Urinary bladder (tissue), 4 donors: ENCODE measurements around the gene DMP1. TPM values are rescaled to one million over a fixed set of nuclear protein-coding genes. Genes with fewer than 3 reads are reported as not detected.
"Not testable (repeated sequence)": the region's sequence is repeated elsewhere in the genome, so short reads cannot be mapped to it uniquely, and the experiment has no call there.

ENCODE experiments used
- DNase-seq: peaks from one replicate; pipeline ENCODE4 v3.0.0-alpha.2; 2015; ENCODE audit errors: extremely low spot score
- H3K27ac ChIP-seq: one replicate; pipeline ENCODE4 v1.5.1; 2013; ENCODE audit warnings: low read depth, mild to moderate bottlenecking, moderate library complexity
- H3K36me3 ChIP-seq: one replicate; pipeline ENCODE4 v1.6.1; 2013; ENCODE audit warnings: mild to moderate bottlenecking, moderate library complexity; ENCODE audit not compliant: insufficient read depth
- H3K4me1 ChIP-seq: one replicate; pipeline ENCODE4 v1.6.1; 2013; ENCODE audit warnings: mild to moderate bottlenecking, moderate library complexity; ENCODE audit not compliant: insufficient read depth
- H3K4me3 ChIP-seq: one replicate; pipeline ENCODE4 v1.5.1; 2013; ENCODE audit warnings: low read depth, low read length
- WGBS: extraction: QIAGEN DNeasy Blood & Tissue Kit; methylation state at CpG from one replicate; pipeline ENCODE4 v1.1.7; 2013; 5-methylcytosine and 5-hydroxymethylcytosine counted together
- polyA plus RNA-seq: library from polyadenylated mRNA; stranded (reverse); fragments of 200-250 nt; gene quantifications from one replicate; pipeline ENCODE4 v1.2.3, GENCODE V29; 2013
- total RNA-seq: library from RNA; depleted of rRNA; stranded (reverse); fragments of >200 nt; gene quantifications from one replicate; pipeline ENCODE4 v1.2.3, GENCODE V29; 2014
- donor health status: healthy with polysubstance abuse.
- donor health status: healthy.

Gene DMP1
- total and polyA plus RNA-seq, 2 donors = not detected

DNA sequence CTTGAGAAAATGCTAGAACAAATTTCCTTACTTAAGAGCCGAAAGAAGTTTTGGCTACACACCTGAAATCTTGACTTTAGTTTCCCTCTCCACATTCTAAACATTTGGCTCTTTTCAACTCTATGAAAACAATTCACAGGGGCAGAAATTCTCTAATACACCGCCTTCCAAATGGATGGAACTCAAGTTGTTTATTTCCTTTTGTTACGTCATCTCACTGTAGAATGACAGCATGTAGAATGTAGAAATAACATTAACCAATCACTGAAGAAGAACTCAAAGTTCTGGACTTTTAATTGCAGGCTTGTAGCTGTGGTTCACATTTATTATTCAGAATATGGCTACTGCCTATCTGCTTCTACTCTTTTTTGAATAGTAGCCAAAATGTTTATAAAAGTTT lies 1.9 kb downstream of the DMP1 start:
- 88% methylated on average over 3 of the region's 3 CpGs for WGBS
- DNase-seq = no peak

GRCh38 chr4:87654487-87655044 lies 4.5 kb downstream of the DMP1 start:
- H3K36me3 ChIP-seq = no peaks in the 10 kb centered on the region
- H3K4me3 ChIP-seq = no peak overlapping the region
- no peaks in the 10 kb centered on the region for H3K4me1 ChIP-seq
- DNase-seq = no peak
- no peak overlapping the region for H3K27ac ChIP-seq
- 66% methylated on average over 1 of the region's 1 CpG for WGBS

More for the DNA sequence above, 1.9 kb downstream of the DMP1 start:
- Histone ChIP-seq H3K4me3 (no peak overlapping the region), H3K36me3 (no peaks in the 10 kb centered on the region), H3K27ac (no peak overlapping the region), H3K4me1 (no peaks in the 10 kb centered on the region)

DNA sequence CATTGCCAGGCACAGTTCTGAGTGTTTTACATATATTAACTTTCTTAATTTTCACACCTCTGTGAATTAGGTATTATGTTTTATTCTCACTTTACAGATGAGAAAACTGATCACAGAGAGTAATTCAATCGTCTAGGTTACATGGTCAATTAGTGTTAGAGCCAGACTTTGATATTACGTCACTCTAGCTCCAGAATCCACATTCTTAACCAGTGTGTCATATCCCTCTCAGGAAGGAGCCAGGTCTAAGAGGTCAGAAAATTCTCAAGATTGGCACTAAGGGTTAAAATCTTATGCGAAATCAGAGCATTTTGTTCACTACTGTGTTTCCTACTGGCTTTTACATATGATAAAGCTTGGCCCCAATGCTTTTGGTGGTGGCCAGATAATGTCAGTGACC lies 7.4 kb downstream of the DMP1 start:
- WGBS = 73% methylated on average over 3 of the region's 3 CpGs
- Histone ChIP-seq H3K36me3 (no peaks in the 10 kb centered on the region), H3K27ac (no peak overlapping the region), H3K4me1 (no peaks in the 10 kb centered on the region), H3K4me3 (no peak overlapping the region)
- DNase-seq = no peak

DNA sequence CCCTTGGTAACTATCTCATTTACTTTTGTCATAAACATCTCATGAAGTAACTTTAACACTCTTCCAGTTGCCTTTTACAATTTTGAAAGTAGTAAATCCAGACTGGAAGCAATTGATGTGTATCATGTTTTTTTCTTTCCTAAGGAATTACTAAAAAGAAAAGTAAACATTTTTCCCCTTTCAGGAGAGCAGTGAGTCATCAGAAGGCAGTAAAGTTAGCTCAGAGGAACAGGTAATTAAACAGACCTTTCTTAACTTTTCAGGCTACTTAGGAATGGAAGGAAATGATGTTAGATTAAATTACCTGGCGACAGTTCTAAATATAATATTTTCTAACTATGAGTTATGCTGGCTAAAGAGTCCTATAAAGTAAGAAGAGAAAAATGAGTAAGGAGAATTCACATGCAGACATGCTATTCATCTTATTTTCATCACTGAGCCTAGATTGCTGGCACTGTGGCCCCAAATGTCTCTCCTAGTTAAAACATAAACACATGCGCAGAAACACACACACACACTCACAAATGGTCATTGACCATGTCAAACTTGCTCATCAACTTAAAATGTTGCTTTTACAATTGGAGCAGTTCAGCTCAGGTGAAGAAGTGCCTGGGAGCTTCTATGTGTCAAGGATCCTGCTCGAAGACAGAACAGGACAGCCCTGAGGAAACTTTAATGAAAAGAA lies 9.3 kb downstream of the DMP1 start:
- no peaks in the 10 kb centered on the region for H3K4me1 ChIP-seq
- 69% methylated on average over 3 of the region's 3 CpGs for WGBS
- H3K27ac ChIP-seq = no peak overlapping the region
- no peak overlapping the region for H3K4me3 ChIP-seq
- no peaks in the 10 kb centered on the region for H3K36me3 ChIP-seq
- no peak for DNase-seq

DNA sequence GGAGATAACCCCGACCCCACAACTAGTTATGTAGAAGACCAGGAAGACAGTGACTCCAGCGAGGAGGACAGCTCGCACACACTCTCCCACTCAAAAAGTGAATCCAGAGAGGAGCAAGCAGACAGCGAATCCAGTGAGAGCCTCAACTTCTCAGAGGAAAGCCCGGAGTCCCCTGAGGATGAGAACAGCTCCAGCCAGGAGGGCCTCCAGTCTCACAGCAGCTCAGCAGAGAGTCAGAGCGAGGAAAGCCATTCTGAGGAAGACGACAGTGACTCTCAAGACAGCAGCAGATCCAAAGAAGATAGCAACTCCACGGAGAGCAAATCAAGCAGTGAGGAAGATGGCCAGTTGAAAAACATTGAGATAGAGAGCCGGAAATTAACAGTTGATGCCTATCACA lies 12.8 kb downstream of the DMP1 start:
- H3K27ac ChIP-seq = no peak overlapping the region
- 84% methylated on average over 9 of the region's 9 CpGs for WGBS
- H3K4me1 ChIP-seq = no peaks in the 10 kb centered on the region
- no peaks in the 10 kb centered on the region for H3K36me3 ChIP-seq
- H3K4me3 ChIP-seq = no peak overlapping the region
- no peak for DNase-seq

DNA sequence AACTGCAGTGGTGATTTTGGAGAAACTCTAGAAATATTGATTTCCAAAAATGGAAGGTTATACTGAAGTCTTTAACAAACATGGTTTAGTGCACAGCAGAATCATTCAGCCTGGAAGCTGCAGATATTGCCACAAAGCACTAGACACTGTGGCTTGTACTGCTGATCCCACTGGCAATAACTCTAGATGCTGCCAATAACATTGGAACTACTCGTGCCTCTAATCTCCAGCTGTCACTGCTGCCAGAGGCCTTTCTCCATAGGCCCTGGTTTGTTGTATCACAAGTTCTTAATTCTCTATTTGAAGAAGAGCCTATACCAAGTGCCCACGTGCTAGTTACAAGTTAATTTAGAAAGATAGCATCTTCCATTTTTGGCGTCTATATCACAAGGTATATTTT lies 19.3 kb downstream of the DMP1 start:
- WGBS = 66% methylated on average over 3 of the region's 3 CpGs
- H3K27ac ChIP-seq = no peak overlapping the region
- DNase-seq = no peak
- H3K4me3 ChIP-seq = no peak overlapping the region
- no peaks in the 10 kb centered on the region for H3K4me1 ChIP-seq
- H3K36me3 ChIP-seq = no peaks in the 10 kb centered on the region

DNA sequence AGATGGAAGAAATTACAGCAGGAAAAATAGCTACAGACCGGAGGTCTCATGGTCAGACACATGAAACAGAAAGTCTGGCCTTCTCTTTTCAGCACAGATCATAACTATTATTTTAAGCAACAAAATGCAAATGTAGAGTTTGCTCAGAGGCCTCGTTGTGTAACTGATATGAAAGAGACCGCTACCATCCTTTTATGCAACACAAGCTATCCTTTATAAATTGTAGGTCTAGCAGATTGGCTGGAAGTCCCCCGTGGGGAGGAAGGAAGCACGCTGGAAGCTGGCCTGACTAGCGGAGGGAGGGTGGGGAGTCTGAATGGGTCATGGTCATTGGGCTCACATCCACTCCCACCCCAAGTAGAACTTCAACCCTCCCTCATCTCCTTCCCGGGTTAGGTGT lies 27.7 kb downstream of the DMP1 start:
- no peaks in the 10 kb centered on the region for H3K4me1 ChIP-seq
- no peak overlapping the region for H3K27ac ChIP-seq
- H3K36me3 ChIP-seq = no peaks in the 10 kb centered on the region
- WGBS = 68% methylated on average over 7 of the region's 7 CpGs
- DNase-seq = no peak
- H3K4me3 ChIP-seq = no peak overlapping the region

- H3K4me1 ChIP-seq = no peaks in the 10 kb centered on the region
- 44% methylated on average over 11 of the region's 11 CpGs for WGBS
- H3K4me3 ChIP-seq = no peak overlapping the region
- no peak overlapping the region for H3K27ac ChIP-seq
- no peaks in the 10 kb centered on the region for H3K36me3 ChIP-seq
- no peak for DNase-seq
Observed at GRCh38 chr4:87679449-87680169, 29.5 kb downstream of the DMP1 start.

- H3K4me1 ChIP-seq = no peaks in the 10 kb centered on the region
- H3K27ac ChIP-seq = no peak overlapping the region
- H3K4me3 ChIP-seq = no peak overlapping the region
- WGBS = 61% methylated on average over 5 of the region's 5 CpGs
- DNase-seq = no peak
- no peaks in the 10 kb centered on the region for H3K36me3 ChIP-seq
Observed at GRCh38 chr4:87680271-87680670, 30.2 kb downstream of the DMP1 start.

GRCh38 chr4:87688316-87688715 lies 38.2 kb downstream of the DMP1 start:
- Histone ChIP-seq H3K4me1 (no peaks in the 10 kb centered on the region), H3K27ac (no peak overlapping the region), H3K36me3 (no peaks in the 10 kb centered on the region), H3K4me3 (no peak overlapping the region)
- 62% methylated on average over 3 of the region's 3 CpGs for WGBS
- DNase-seq = no peak

DNA sequence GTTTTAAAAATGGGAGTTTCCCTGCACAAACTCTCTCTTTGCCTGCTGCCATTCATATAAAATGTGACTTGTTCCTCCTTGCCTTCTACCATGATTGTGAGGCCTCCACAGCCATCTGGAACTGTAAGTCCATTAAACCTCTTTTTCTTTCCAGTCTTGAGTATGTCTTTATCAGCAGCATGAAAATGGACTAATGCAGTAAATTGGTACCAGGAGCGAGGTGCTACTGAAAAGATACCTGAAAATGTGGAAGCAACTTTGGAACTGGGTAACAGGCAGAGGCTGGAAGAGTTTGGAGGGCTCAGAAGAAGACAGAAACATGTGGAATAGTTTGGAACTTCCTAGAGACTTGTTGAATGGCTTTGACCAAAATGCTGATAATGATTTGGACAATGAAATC lies 40.9 kb downstream of the DMP1 start:
- H3K27ac ChIP-seq, DNase-seq, H3K4me3 ChIP-seq, H3K4me1 ChIP-seq, H3K36me3 ChIP-seq: not testable (repeated sequence)
- 86% methylated on average over 1 of the region's 1 CpG for WGBS

- H3K36me3 ChIP-seq, H3K4me1 ChIP-seq, H3K4me3 ChIP-seq, DNase-seq, H3K27ac ChIP-seq: not testable (repeated sequence)
- WGBS = 34% methylated on average over 1 of the region's 1 CpG
Observed at GRCh38 chr4:87692060-87692459, 42.0 kb downstream of the DMP1 start.

GRCh38 chr4:87697272-87697671 lies 47.2 kb downstream of the DMP1 start:
- 90% methylated on average over 5 of the region's 5 CpGs for WGBS
- Histone ChIP-seq H3K36me3 (no peaks in the 10 kb centered on the region), H3K4me1 (no peaks in the 10 kb centered on the region), H3K4me3 (no peak overlapping the region), H3K27ac (no peak overlapping the region)
- DNase-seq = no peak

GRCh38 chr4:87697945-87698344 lies 47.9 kb downstream of the DMP1 start:
- Histone ChIP-seq H3K27ac (no peak overlapping the region), H3K4me3 (no peak overlapping the region), H3K36me3 (no peaks in the 10 kb centered on the region), H3K4me1 (no peaks in the 10 kb centered on the region)
- DNase-seq = no peak
- 88% methylated on average over 2 of the region's 2 CpGs for WGBS
